SU-DHL-6 (cell line): ENCODE measurements around the gene FBXW5.

Source experiments
- H2AFZ ChIP-seq: fragments of 200-600 bp; sonication (generic); 2 replicates; pipeline ENCODE4 v1.6.1; 2014; ENCODE audit warnings: low read depth, mild to moderate bottlenecking, moderate library complexity, mixed read lengths, antibody characterized with exemption, low read length; ENCODE audit not compliant: severe bottlenecking
- H3F3A ChIP-seq: fragments of 200-600 bp; shearing (Covaris generic); 2 replicates; pipeline ENCODE4 v1.6.0; 2016; ENCODE audit warnings: antibody characterized with exemption, mild to moderate bottlenecking; ENCODE audit not compliant: insufficient read depth
- H3K27ac ChIP-seq: fragments of 200-600 bp; sonication (generic); 2 replicates; pipeline ENCODE4 v1.5.1; 2016; ENCODE audit warnings: low read depth, mild to moderate bottlenecking, low read length, moderate library complexity, mixed read lengths
- H3K27me3 ChIP-seq: fragments of 200-600 bp; sonication (generic), shearing (Covaris generic); 2 replicates; pipeline ENCODE4 v1.6.0; 2014; ENCODE audit warnings: mild to moderate bottlenecking, low read length
- H3K36me3 ChIP-seq: fragments of 200-600 bp; sonication (generic); 2 replicates; pipeline ENCODE4 v1.6.1; 2014; ENCODE audit warnings: mild to moderate bottlenecking, low read length, mixed read lengths
- H3K4me2 ChIP-seq: fragments of 300-600, 200-600 bp; shearing (Covaris generic), sonication (generic); 2 replicates; pipeline ENCODE4 v1.6.0; 2014; ENCODE audit warnings: low read length, low read depth, mild to moderate bottlenecking; ENCODE audit not compliant: poor library complexity, severe bottlenecking
- H3K4me3 ChIP-seq: fragments of 200-600 bp; sonication (generic); 2 replicates; pipeline ENCODE4 v1.5.1; 2014; ENCODE audit warnings: antibody characterized with exemption, low read length, mild to moderate bottlenecking, mixed read lengths; ENCODE audit not compliant: insufficient read depth, poor library complexity, severe bottlenecking
- H3K79me2 ChIP-seq: fragments of 200-600 bp; sonication (generic); 2 replicates; pipeline ENCODE4 v1.6.1; 2014; ENCODE audit warnings: mild to moderate bottlenecking, low read length, moderate library complexity; ENCODE audit not compliant: insufficient read depth
- H3K9ac ChIP-seq: fragments of 200-600 bp; sonication (generic); 2 replicates; pipeline ENCODE4 v1.7.0; 2014; ENCODE audit warnings: mild to moderate bottlenecking, low read length
- H3K9me2 ChIP-seq: fragments of 200-600 bp; sonication (generic); replicated peaks from 2 replicates; pipeline ENCODE4 v1.6.1; 2014; ENCODE audit warnings: low read length; ENCODE audit not compliant: insufficient read depth
- H3K9me3 ChIP-seq: fragments of 200-600 bp; sonication (generic); 2 replicates; pipeline ENCODE4 v1.6.1; 2014; ENCODE audit warnings: low read length, mixed read lengths; ENCODE audit not compliant: insufficient read depth
- H4K20me1 ChIP-seq: fragments of 200-600 bp; sonication (generic); 2 replicates; pipeline ENCODE4 v1.6.1; 2014; ENCODE audit warnings: low read depth, mild to moderate bottlenecking, antibody characterized with exemption, low read length, moderate library complexity, mixed read lengths
- EZH2phosphoT487 ChIP-seq: fragments of 200-600 bp; sonication (generic), shearing (Covaris generic); conservative IDR thresholded peaks from 2 replicates; pipeline ENCODE4 v1.6.1; 2018; ENCODE audit warnings: mild to moderate bottlenecking, antibody characterized with exemption, low read length, moderate library complexity, mixed read lengths
- TF ChIP-seq, protein P1 (sequence below): fragments of 200-600 bp; sonication (generic); IDR thresholded peaks from one replicate; pipeline ENCODE4 v1.5.1; 2017; ENCODE audit warnings: antibody characterized with exemption, mild to moderate bottlenecking, low read length, moderate library complexity; ENCODE audit not compliant: insufficient read depth, poor library complexity, severe bottlenecking

FBXW5 gene

GRCh38 chr9:136985027-136985602 lies 40.6 kb upstream of the FBXW5 start:
- Histone ChIP-seq H3K79me2 (no peaks in the 10 kb centered on the region), H3K4me3 (no peak overlapping the region), H3K9me3 (no peaks in the 10 kb centered on the region), H3K9ac (no peak overlapping the region), H3K36me3 (no peaks in the 10 kb centered on the region), H2AFZ (no peak overlapping the region), H4K20me1 (no peaks in the 10 kb centered on the region), H3K27ac (no peak overlapping the region), H3F3A (no peaks in the 10 kb centered on the region), H3K4me2 (no peak overlapping the region), H3K27me3 (no peaks in the 10 kb centered on the region), H3K9me2 (no peaks in the 10 kb centered on the region)
- no peak for TF ChIP-seq EZH2phosphoT487
- TF ChIP-seq, protein P1, sequence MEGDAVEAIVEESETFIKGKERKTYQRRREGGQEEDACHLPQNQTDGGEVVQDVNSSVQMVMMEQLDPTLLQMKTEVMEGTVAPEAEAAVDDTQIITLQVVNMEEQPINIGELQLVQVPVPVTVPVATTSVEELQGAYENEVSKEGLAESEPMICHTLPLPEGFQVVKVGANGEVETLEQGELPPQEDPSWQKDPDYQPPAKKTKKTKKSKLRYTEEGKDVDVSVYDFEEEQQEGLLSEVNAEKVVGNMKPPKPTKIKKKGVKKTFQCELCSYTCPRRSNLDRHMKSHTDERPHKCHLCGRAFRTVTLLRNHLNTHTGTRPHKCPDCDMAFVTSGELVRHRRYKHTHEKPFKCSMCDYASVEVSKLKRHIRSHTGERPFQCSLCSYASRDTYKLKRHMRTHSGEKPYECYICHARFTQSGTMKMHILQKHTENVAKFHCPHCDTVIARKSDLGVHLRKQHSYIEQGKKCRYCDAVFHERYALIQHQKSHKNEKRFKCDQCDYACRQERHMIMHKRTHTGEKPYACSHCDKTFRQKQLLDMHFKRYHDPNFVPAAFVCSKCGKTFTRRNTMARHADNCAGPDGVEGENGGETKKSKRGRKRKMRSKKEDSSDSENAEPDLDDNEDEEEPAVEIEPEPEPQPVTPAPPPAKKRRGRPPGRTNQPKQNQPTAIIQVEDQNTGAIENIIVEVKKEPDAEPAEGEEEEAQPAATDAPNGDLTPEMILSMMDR = no peak

GRCh38 chr9:136984464-136985026 lies 40.0 kb upstream of the FBXW5 start:
- no peak for TF ChIP-seq EZH2phosphoT487
- TF ChIP-seq, protein P1 = no peak
- H3K9ac ChIP-seq = no peak overlapping the region
- no peak overlapping the region for H3K4me3 ChIP-seq
- no peak overlapping the region for H3K27ac ChIP-seq
- no peaks in the 10 kb centered on the region for H3K9me3 ChIP-seq
- no peaks in the 10 kb centered on the region for H4K20me1 ChIP-seq
- no peaks in the 10 kb centered on the region for H3K79me2 ChIP-seq
- H3K4me2 ChIP-seq = no peak overlapping the region
- no peaks in the 10 kb centered on the region for H3K27me3 ChIP-seq
- H3K36me3 ChIP-seq = no peaks in the 10 kb centered on the region
- no peak overlapping the region for H2AFZ ChIP-seq
- no peaks in the 10 kb centered on the region for H3F3A ChIP-seq
- H3K9me2 ChIP-seq = no peaks in the 10 kb centered on the region

GRCh38 chr9:136983656-136984314 lies 39.2 kb upstream of the FBXW5 start:
- Histone ChIP-seq H3F3A (no peaks in the 10 kb centered on the region), H3K9me3 (no peaks in the 10 kb centered on the region), H3K27me3 (no peaks in the 10 kb centered on the region), H4K20me1 (no peaks in the 10 kb centered on the region), H3K79me2 (no peaks in the 10 kb centered on the region), H3K4me3 (no peak overlapping the region), H3K27ac (no peak overlapping the region), H3K36me3 (no peaks in the 10 kb centered on the region), H3K4me2 (no peak overlapping the region), H2AFZ (no peak overlapping the region), H3K9me2 (no peaks in the 10 kb centered on the region), H3K9ac (no peak overlapping the region)
- TF ChIP-seq, protein P1 = no peak
- TF ChIP-seq EZH2phosphoT487 = no peak
